GM18861 (cell line): ENCODE data around the gene PJA1.

Source experiments
- ATAC-seq: cut with Tn5 transposase; IDR thresholded peaks from one replicate; pipeline ENCODE4 v1.9.1; 2021; ENCODE audit not compliant: unreplicated experiment

The PJA1 gene

DNA sequence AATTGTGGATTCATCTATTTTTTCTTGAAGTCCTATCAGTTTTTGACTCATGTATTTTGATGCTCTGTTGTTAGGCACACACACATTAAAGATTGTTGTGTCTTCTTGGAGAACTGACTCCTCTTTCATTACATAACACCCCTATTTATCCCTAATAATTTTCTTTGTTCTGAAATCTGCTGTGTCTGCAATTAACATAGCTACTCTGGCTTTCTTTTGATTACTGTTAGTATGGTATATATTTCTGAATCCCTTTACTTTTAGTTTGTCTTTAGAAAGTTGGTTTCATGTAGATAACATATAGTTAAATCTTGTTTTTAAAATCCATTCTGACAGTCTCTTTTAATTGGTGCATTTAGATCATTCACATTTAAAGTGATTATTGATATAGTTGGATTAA is 5.1 kb upstream of the PJA1 start:
- ATAC-seq = no peak

DNA sequence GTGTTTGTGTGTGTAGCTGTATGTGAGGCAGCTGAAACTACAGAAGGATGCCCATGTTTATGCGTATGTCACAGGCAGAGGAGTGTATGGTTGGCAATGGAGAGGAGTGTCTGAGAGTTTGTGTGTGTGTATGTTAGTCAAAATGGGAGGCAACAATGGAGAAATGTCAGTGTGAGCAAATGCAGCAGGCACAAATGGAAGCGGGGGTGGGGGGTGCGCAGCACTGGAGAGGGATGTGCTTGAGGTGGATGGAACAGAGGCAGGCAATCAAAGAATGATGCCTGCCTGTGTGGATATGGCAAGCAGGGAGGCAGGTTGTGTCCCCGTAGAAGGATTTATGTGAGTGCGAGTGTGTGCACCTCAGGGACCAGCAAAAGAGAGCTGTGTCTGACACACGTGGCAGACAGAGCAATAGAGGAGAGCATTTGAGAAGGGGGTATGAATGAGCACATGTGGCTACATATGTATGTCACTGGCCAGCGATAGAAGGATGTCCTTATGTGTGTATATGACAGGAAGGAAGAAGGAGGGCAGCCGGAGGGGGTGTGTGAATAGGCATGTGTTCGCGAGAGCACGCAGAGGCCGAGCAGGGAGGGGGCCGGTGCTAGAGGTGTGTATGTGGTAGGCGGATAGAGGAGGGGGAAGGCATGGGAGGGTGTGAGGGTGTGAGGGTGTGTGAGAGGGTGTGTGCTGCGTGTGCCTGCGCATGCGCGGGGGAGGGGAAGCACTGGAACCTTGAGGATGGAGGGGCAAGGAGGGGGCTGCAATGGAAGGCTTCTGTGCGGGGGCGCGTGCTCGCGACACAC is 1.1 kb downstream of the PJA1 start:
- ATAC-seq = no peak

DNA sequence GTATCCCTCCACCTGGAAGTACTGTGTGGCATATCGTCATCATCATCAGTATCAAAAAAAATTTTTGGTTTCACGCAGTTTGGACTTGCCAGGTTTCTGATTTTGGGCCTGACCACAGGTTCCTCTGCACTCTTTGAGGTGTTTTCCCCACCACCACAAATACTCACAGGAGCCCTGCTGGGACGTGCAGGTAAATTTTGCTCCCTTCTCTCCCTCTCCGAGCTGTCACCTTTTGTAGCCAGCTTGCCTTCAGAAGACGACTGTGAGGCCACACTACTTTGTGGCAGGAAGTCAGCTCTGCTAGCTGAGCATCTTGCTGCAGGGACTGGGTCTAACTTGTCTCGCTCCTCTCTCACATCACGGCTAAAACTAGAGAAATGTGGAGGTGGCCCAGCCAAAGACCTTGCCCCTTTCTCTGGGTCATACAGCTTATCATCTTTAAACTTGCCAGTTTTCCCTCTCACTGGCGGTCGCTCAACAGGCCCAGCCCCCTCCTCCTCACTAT is 2.8 kb downstream of the PJA1 start:
- ATAC-seq = no peak

DNA sequence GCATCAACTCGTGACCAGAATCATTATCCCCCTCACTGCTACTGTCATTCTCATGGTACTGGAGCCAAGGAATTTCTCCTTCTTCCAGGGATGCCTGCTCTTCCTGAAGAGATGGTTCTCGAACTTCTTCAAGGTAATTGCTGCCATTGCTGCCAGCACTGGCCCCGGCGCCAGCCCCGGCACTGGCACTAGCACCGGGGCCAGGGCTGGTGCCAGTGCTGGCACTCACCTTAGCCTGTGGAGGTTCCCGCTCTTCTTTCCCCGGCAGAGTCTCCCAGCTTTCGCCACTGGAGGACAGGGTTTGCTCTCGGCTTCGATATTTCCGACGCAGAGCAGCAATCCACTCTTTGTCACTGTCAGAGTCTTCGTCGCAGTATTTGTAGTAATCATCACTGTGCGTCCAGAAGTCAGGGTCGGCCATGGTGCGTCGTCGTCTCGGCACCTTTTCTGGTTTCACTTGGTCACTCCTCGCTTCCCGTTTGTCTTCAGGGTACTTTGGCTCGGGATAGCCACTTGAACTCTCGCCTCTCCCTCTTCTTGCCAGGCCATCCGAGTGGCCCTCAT is 3.4 kb downstream of the PJA1 start:
- no peak for ATAC-seq

DNA sequence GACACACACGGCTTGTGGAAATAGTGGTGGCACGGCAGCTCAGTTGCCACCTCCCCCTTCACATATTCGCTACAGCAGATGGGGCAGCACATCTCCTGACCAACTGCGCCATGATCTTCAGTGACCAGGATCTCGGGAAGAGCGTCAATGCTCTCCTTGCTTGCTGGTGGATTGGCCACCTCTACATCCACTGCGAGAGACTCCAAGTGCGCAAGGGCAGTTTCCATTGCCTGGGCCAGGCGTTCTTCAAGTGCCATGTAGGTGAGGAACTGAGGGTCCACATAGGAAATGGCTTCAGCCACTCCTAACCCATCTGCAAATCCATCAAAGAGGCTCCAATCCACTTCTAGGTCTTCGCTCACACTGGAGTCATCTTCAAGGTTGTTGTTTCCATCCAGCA is 3.9 kb downstream of the PJA1 start:
- no peak for ATAC-seq

DNA sequence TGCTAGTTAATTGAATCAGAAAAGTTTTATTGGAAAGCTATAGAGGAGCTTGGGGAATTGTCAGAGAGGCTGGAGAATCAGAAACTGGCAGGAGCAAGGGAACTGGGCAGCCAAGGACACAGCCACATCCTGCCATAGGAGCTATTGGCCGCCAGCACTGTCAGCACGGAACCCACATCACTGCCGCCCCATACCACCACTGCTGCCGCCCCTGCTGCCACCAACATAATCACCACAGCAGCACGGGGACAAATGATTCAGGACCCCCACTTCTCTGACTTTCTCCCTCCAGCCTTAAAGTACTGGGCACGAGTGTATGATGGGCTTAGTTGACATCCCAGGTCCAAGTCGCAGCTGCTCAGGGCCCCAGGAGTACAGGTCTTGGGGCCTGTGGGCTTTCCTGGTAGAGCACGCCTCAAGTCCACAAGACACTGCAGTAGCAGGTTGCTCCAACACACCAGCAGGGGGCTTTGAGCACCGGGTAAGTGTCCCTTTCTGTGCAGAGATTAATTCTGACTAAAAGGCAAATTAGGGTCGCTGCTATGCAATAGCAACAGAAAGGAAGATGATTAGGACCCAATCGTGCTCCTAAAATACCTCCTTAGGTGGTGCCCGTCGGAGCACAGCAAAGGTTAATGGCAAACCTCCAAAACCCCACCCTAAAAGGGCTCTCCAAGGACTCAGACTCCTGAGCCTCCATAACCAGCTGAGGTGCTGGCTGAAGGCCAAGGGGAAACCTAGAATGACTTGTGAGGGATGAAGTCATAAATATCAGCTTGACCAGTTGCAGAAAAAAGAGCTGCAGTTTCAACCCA is 6.9 kb downstream of the PJA1 start:
- ATAC-seq = peak; percentile 88

DNA sequence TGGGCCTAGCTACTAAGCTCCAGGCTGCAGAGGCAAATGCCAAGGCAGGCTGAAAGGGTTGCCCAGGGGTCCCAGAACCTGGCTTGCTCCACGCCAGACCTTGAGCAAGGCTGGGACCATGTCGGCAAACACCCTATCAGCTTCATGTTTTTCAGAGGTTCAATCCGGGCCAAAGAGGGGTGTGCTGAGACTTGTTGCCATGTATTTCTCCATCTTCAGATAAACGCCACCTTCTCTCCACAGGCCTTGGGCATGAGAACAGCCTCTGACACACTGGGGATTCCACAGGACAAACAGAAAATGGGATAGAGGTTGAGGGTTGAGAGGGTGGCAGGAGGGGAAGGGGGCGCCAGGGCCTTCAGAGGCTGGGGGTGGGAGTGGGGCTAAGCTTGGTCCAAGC is 8.6 kb downstream of the PJA1 start:
- ATAC-seq = no peak

DNA sequence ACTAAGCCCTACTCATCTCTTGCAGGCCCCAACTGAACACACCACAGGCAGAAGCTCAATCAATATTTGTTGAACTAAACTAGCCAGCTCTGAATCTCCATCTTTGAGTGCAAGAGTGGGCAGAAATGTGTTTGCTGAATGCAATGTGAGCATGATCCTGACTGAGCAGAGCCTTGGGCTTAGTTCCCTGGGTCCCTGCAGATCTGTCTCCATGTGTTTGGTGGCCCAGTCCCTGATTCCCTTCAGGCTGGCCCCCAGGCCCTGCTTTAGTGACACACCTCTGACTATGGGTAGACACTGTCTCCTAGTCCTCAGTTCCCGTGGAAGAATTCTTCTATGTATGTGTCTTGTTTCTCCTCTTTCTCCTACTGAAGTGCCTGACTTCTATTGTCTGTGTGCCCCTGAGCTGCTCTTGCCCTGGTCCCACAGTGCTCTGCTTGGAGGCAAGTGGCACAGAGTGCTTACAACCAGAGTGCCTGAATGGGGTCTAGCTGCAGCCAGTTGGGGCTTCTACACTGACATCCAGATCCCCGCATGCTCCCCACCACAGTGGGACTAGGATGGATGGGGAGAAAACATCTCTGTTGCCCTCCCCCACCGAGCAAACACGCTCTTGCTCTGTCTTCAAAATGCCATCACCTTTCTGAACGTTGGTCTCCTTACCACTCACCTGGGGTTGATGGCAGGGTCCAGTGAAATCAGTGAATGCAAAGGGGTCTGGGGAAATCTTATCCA is 9.3 kb downstream of the PJA1 start:
- ATAC-seq = no peak

DNA sequence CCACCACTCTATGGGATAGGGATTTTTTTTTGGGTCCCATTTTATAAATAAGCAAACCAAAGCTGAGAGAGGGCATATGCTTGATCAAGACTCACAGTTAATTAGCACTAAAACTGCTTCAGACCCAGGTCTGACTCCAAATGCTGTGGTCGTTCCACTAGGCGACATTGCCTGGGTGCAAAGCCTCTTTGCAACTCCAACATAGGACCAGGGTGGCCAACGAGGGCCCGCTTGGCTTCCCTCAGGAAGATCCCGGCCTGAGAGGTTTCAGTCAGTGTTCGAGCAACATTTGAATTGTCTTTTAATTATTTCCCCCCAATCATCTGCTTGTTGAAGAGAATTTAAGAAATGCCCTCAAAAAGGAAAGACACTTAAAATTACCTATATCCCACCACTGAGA is 11.2 kb downstream of the PJA1 start:
- ATAC-seq = no peak

DNA sequence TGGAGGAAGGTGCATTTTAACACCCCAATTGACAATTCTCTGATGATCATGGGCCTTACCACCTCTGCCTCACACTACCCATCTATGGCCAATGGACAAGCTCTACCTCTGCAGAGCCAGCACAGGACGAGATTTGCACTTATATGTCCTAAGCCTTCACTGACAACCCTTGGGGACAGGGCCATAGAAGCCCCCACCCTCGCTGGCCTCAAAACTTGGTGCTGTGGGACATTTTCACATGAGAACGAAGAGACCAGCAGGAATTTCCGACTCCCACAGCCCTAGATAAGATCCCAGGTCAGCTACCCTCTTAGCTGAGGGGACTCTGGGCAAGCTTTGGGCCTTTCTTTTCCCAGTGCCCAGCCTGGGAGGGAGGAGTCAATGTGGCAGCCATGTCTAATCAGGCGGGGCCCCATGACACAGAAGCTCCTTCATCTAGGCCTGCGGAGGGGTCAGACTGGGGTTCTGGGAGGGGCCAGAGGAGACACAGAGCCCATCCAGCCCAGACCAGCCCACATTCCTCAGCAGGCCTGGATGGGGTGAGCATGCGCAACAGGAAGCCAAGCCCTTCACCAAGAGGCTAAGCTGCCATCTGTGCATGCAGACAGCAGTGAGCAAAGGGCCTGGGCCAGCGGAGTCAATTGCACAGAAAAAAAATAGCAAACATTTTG is 12.1 kb downstream of the PJA1 start:
- ATAC-seq = no peak

DNA sequence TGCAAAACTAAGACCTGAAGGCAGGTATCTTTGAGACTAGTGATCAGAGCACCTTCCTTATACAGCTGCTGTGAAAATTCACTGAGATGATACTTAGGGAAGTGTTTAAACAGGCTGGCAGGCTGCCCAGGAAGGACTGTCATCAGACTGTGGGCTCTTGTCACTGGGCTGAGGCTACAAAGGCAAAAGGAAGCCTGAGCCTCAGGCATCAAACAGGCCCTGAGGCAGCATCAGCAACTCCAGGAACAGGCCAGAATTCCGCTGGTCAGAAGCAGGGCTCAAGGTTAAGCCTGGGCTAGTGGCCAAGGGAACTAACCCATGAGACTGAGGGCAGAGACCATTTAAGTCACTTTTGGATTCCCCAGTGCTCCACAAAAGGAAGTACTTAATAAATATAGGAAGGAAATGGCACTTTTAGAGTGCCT is 12.8 kb downstream of the PJA1 start:
- ATAC-seq = no peak

DNA sequence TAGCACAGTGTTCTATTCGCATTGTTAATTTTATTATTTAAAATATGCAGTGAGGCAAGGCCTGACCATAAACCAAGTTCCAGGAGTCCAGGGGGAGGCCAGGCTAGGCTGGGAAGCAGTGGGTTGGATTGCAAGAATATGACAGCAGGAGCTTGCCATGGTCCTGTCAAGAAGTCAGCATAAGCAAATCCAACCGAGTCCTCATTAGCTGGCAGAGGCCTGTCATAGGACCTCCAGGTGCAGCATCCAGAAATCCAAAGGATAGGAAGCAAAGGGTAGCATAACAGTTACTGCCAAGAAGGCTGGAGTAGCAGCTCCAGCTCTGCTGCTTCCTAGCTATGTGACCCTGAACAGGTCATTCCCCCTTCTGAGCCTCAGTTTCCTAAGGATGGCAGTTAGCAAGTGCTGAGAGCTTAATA is 13.4 kb downstream of the PJA1 start:
- no peak for ATAC-seq

DNA sequence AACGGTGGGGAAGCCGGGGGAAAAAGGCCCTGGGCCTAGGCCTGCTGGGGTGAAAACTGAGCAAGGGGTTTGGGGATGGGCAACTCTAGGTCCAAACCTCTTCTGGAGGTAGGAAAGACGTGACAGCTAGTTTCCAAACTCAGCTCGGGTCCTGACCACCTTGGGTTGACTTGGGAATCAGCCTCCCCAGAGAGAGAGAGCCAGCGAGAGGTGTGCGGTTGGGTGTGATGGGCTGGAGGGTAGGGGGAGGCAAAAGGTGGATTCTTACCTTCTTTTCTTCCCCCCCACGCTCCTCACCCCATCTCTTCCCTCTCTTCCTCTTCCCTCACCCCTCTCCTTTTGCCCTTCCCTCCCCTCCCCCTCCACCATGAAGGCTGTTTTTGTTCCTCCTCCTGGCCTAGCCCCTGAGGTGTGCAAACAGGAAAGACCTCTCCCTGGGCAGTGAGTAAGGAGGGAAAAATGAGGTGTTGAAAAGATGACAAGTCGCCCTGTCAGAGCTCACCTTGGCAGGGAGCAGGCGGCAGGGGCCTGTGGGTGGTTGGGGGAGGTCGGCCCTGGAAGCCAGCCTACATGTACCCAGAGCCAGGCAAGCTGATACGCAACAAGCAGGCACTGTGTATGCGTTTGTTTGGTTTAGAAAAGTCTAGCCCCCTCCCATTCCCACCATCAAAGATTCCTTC is 14.8 kb downstream of the PJA1 start:
- ATAC-seq = no peak

DNA sequence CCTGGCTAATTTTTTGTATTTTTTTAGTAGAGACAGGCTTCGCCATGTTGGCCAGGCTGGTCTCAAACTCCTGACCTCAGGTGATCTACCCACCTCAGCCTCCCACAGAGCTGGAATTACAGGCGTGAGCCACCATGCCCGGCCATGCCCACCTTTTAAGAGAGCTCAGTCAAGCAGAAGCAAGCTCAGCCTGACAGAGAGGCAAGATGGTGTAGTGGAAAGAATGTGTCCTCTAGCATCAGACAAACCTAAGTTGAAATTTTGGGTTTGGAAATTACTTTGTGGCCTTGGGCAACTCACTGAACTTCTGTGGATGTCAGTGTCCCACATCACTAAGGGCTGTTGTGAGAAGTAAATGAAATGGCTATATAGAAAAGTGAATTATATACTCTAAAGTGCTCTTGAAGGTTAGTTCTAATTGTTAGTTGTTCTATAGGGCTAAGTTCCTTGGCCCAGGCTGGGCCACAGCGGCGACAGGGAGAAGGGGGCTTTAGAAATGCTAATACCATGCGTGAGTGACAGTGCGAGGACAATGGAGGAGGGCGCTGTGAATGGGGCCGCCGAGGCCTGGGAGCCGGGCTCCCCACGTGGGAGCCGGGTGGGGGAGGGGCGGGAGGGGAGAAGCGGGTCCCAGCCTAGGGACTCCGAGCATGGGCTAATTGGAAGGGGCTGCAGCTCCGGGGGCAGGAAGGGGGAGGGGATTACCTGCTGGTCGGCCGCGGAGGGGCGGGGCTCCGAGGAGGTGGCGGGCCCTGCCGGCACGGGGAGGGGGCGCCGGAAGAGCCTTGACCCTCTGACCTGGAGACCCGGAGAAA is 15.6 kb downstream of the PJA1 start:
- ATAC-seq = no peak

DNA sequence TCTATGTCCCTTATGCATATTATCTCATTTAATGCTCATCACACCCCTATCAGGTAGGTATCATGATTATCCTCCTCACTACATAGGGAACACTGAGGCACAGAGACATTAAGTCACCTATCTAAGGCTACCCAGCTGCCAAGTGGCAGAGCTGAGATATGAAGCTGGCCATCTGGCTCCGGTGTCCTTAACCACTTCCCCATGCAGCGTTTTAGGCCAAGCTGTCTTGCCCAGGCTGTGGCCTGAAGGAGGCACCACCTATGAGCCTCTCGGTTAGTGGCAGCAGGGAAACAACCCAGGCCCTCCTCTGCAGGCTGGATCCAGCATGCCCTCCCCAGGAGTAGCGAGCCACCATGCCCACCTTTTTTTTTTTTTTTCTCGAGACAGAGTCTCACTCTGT is 16.3 kb downstream of the PJA1 start:
- ATAC-seq = no peak

DNA sequence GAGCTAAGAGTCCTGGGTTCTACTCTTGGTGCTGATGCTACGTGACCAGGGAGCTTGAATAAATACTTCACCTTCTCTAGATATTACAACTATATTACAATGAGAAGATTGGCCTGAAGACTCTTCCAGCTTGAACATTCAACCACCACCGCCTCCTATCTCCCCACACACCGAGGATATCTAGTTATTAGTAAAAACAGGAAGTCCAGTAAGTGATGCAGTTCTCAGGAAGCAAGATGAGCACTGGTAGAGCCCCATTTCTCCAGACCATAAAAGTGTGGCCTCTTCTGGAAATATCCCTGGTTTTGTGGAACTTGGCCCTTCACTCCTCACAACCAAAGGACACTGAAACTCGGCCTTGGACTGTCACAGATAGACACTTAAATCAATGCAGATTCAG is 18.5 kb downstream of the PJA1 start:
- no peak for ATAC-seq

DNA sequence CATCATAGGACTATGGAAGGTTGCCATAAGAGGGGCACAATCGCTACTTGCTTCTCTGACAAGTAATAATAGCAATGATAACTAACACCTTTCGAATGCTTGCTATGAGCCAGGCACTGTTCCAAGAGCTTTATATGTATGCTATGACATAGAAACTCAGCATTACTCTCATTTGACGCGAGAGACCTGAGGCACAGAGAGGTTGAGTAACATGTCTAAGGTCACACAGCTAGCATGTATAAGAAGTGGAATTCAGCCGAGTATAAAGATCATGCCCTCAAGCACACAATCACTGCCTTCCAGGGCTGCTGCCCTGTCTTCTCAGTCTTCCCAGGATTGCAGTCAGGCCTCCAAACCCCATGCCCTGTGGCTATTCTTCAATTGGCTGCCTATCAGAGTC is 19.5 kb downstream of the PJA1 start:
- ATAC-seq = no peak

DNA sequence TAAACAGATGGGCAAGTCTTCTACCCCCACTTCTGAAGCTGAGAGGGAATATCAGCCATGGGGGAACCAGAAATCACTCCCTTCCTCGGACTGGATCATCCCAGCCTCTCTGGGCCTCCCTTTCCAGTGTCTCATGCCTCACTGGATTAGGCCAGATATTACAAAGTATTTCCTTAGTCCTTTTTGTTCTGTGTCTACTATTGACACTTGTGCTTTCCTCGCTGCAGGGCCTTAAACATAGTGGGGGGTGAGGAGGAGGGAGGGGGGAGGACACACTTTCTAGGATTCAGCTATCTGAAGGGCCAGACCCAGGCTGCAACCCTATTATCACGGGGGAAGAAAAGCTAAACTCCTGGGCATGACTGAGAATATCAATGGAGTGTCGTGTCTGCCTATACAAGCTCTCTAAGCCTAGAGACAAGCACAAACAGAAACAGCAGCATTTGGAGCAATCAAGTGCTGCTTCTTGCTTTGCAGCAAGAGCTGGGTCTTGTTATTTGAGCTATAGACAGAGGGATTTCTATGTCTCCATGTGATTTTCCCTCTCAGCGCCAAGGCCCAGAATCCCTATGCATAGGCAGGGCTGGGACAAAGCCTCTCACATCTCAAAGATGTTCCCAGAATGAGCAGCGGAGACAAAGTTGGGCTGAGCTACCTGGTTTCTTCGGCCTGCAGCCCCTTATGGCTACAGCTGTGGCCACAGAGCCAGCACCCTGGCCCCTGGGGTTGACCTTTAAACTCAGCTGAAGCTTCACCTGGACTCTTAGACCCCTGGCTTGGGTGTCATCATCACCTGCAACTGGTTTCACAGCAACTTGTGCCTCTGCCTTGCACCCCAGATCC is 20.2 kb downstream of the PJA1 start:
- no peak for ATAC-seq
